ENCODE measurements around the gene SS18.

Gene SS18

GRCh38 chr18:25998461-25998860 is 92.0 kb downstream of the SS18 start:
- H3K4me1 ChIP-seq (ENCODE audit: control insufficient read depth, insufficient read depth, low read length) = no peaks in the 10 kb centered on the region
- no peak overlapping the region for H3K4me3 ChIP-seq (ENCODE audit: low read length)
- no peaks in the 10 kb centered on the region for H3K27me3 ChIP-seq (ENCODE audit: control insufficient read depth, insufficient read depth, low read length)
- H3K9me3 ChIP-seq (replicated peaks; ENCODE audit: low read length) = no peaks in the 10 kb centered on the region
- H3K9ac ChIP-seq (ENCODE audit: low read depth, low read length) = no peak overlapping the region
- no peaks in the 10 kb centered on the region for H3K36me3 ChIP-seq (ENCODE audit: insufficient read depth, low read length)
- no peak overlapping the region for H3K4me2 ChIP-seq (ENCODE audit: low read length)

GRCh38 chr18:25992566-25992965 is 97.8 kb downstream of the SS18 start:
- Histone ChIP-seq H3K4me3 (ENCODE audit: low read length) (no peak overlapping the region), H3K4me1 (ENCODE audit: control insufficient read depth, insufficient read depth, low read length) (no peaks in the 10 kb centered on the region), H3K9me3 (replicated peaks; ENCODE audit: low read length) (no peaks in the 10 kb centered on the region), H3K27me3 (ENCODE audit: control insufficient read depth, insufficient read depth, low read length) (no peaks in the 10 kb centered on the region), H3K36me3 (ENCODE audit: insufficient read depth, low read length) (no peaks in the 10 kb centered on the region), H3K9ac (ENCODE audit: low read depth, low read length) (no peak overlapping the region), H3K4me2 (ENCODE audit: low read length) (no peak overlapping the region)

- no peaks in the 10 kb centered on the region for H3K9me3 ChIP-seq (replicated peaks; ENCODE audit: low read length)
- H3K4me1 ChIP-seq (ENCODE audit: control insufficient read depth, insufficient read depth, low read length) = no peaks in the 10 kb centered on the region
- no peaks in the 10 kb centered on the region for H3K36me3 ChIP-seq (ENCODE audit: insufficient read depth, low read length)
- H3K4me3 ChIP-seq (ENCODE audit: low read length) = no peak overlapping the region
- H3K9ac ChIP-seq (ENCODE audit: low read depth, low read length) = no peak overlapping the region
- H3K4me2 ChIP-seq (ENCODE audit: low read length) = no peak overlapping the region
- H3K27me3 ChIP-seq (ENCODE audit: control insufficient read depth, insufficient read depth, low read length) = no peaks in the 10 kb centered on the region
These were observed 99.9 kb downstream of the SS18 start for GRCh38 chr18:25990473-25990872.

- H3K27me3 ChIP-seq (ENCODE audit: control insufficient read depth, insufficient read depth, low read length) = no peaks in the 10 kb centered on the region
- no peak overlapping the region for H3K4me3 ChIP-seq (ENCODE audit: low read length)
- no peaks in the 10 kb centered on the region for H3K36me3 ChIP-seq (ENCODE audit: insufficient read depth, low read length)
- no peak overlapping the region for H3K9ac ChIP-seq (ENCODE audit: low read depth, low read length)
- no peaks in the 10 kb centered on the region for H3K4me1 ChIP-seq (ENCODE audit: control insufficient read depth, insufficient read depth, low read length)
- no peak overlapping the region for H3K4me2 ChIP-seq (ENCODE audit: low read length)
- no peaks in the 10 kb centered on the region for H3K9me3 ChIP-seq (replicated peaks; ENCODE audit: low read length)
These were observed 104.6 kb downstream of the SS18 start for GRCh38 chr18:25985707-25986394.

- Histone ChIP-seq H3K4me2 (ENCODE audit: low read length) (no peak overlapping the region), H3K9ac (ENCODE audit: low read depth, low read length) (no peak overlapping the region)
These were observed 106.7 kb downstream of the SS18 start for GRCh38 chr18:25983730-25984129.

GRCh38 chr18:25982961-25983360 is 107.5 kb downstream of the SS18 start:
- no peak overlapping the region for H3K4me3 ChIP-seq (ENCODE audit: low read length)
- H3K4me2 ChIP-seq (ENCODE audit: low read length) = no peak overlapping the region
- H3K9me3 ChIP-seq (replicated peaks; ENCODE audit: low read length) = no peaks in the 10 kb centered on the region
- H3K4me1 ChIP-seq (ENCODE audit: control insufficient read depth, insufficient read depth, low read length) = no peaks in the 10 kb centered on the region
- no peaks in the 10 kb centered on the region for H3K36me3 ChIP-seq (ENCODE audit: insufficient read depth, low read length)
- H3K9ac ChIP-seq (ENCODE audit: low read depth, low read length) = no peak overlapping the region
- H3K27me3 ChIP-seq (ENCODE audit: control insufficient read depth, insufficient read depth, low read length) = no peaks in the 10 kb centered on the region

More at GRCh38 chr18:25983730-25984129, 106.7 kb downstream of the SS18 start:
- no peaks in the 10 kb centered on the region for H3K27me3 ChIP-seq (ENCODE audit: control insufficient read depth, insufficient read depth, low read length)
- H3K36me3 ChIP-seq (ENCODE audit: insufficient read depth, low read length) = no peaks in the 10 kb centered on the region
- no peaks in the 10 kb centered on the region for H3K4me1 ChIP-seq (ENCODE audit: control insufficient read depth, insufficient read depth, low read length)
- no peak overlapping the region for H3K4me3 ChIP-seq (ENCODE audit: low read length)
- no peaks in the 10 kb centered on the region for H3K9me3 ChIP-seq (replicated peaks; ENCODE audit: low read length)

GRCh38 chr18:25982153-25982552 is 108.3 kb downstream of the SS18 start:
- no peak overlapping the region for H3K4me2 ChIP-seq (ENCODE audit: low read length)

GRCh38 chr18:25979369-25980040 is 110.9 kb downstream of the SS18 start:
- H3K9me3 ChIP-seq (replicated peaks; ENCODE audit: low read length) = no peaks in the 10 kb centered on the region
- H3K4me1 ChIP-seq (ENCODE audit: control insufficient read depth, insufficient read depth, low read length) = no peaks in the 10 kb centered on the region
- H3K27me3 ChIP-seq (ENCODE audit: control insufficient read depth, insufficient read depth, low read length) = no peaks in the 10 kb centered on the region
- H3K9ac ChIP-seq (ENCODE audit: low read depth, low read length) = no peak overlapping the region
- H3K36me3 ChIP-seq (ENCODE audit: insufficient read depth, low read length) = no peaks in the 10 kb centered on the region
- no peak overlapping the region for H3K4me2 ChIP-seq (ENCODE audit: low read length)
- H3K4me3 ChIP-seq (ENCODE audit: low read length) = no peak overlapping the region

More at GRCh38 chr18:25982153-25982552, 108.3 kb downstream of the SS18 start:
- Histone ChIP-seq H3K4me3 (ENCODE audit: low read length) (no peak overlapping the region), H3K9me3 (replicated peaks; ENCODE audit: low read length) (no peaks in the 10 kb centered on the region), H3K4me1 (ENCODE audit: control insufficient read depth, insufficient read depth, low read length) (no peaks in the 10 kb centered on the region), H3K27me3 (ENCODE audit: control insufficient read depth, insufficient read depth, low read length) (no peaks in the 10 kb centered on the region), H3K9ac (ENCODE audit: low read depth, low read length) (no peak overlapping the region), H3K36me3 (ENCODE audit: insufficient read depth, low read length) (no peaks in the 10 kb centered on the region)

- Histone ChIP-seq H3K36me3 (ENCODE audit: insufficient read depth, low read length) (no peaks in the 10 kb centered on the region), H3K9ac (ENCODE audit: low read depth, low read length) (no peak overlapping the region), H3K9me3 (replicated peaks; ENCODE audit: low read length) (no peaks in the 10 kb centered on the region)
These were observed 113.9 kb downstream of the SS18 start for GRCh38 chr18:25976554-25976953.

GRCh38 chr18:25974630-25975077 is 115.8 kb downstream of the SS18 start:
- no peaks in the 10 kb centered on the region for H3K36me3 ChIP-seq (ENCODE audit: insufficient read depth, low read length)

More at GRCh38 chr18:25976554-25976953, 113.9 kb downstream of the SS18 start:
- Histone ChIP-seq H3K27me3 (ENCODE audit: control insufficient read depth, insufficient read depth, low read length) (no peaks in the 10 kb centered on the region), H3K4me2 (ENCODE audit: low read length) (peak overlapping the region; percentile 11), H3K4me3 (ENCODE audit: low read length) (no peak overlapping the region), H3K4me1 (ENCODE audit: control insufficient read depth, insufficient read depth, low read length) (no peaks in the 10 kb centered on the region)

More at GRCh38 chr18:25974630-25975077, 115.8 kb downstream of the SS18 start:
- no peak overlapping the region for H3K9ac ChIP-seq (ENCODE audit: low read depth, low read length)
- no peak overlapping the region for H3K4me2 ChIP-seq (ENCODE audit: low read length)
- no peaks in the 10 kb centered on the region for H3K9me3 ChIP-seq (replicated peaks; ENCODE audit: low read length)
- H3K4me3 ChIP-seq (ENCODE audit: low read length) = no peak overlapping the region
- no peaks in the 10 kb centered on the region for H3K4me1 ChIP-seq (ENCODE audit: control insufficient read depth, insufficient read depth, low read length)
- peaks cover 3% of the 10 kb centered on the region for H3K27me3 ChIP-seq (ENCODE audit: control insufficient read depth, insufficient read depth, low read length)

Measured in skeletal muscle satellite cell (primary cell).